Neural cell (in vitro differentiated cells): Measurements from ENCODE around the gene TMEM174. TPM values are rescaled to one million over a fixed set of nuclear protein-coding genes. Genes with fewer than 3 reads are reported as not detected.

Experiments
- H2AFZ ChIP-seq: fragments of 200-600, 300-800 bp; sonication (generic), shearing (Covaris generic); 2 replicates; pipeline ENCODE4 v1.6.0; 2014; ENCODE audit warnings: low read depth, mild to moderate bottlenecking, antibody characterized with exemption, low read length, moderate library complexity
- H3F3A ChIP-seq: fragments of 200-600 bp; shearing (Covaris generic); 2 replicates; pipeline ENCODE4 v1.6.1; 2016; ENCODE audit warnings: mild to moderate bottlenecking, moderate library complexity, mixed read lengths, antibody characterized with exemption, low read length; ENCODE audit not compliant: insufficient read depth, poor library complexity, severe bottlenecking
- H3K27ac ChIP-seq: fragments of 200-600, 300-800 bp; sonication (generic), shearing (Covaris generic); 2 replicates; pipeline ENCODE4 v1.5.1; 2014; ENCODE audit warnings: mild to moderate bottlenecking, low read length, moderate library complexity
- H3K27me3 ChIP-seq: fragments of 300-800, 200-600 bp; sonication (generic), shearing (Covaris generic); 2 replicates; pipeline ENCODE4 v1.6.0; 2014; ENCODE audit warnings: mild to moderate bottlenecking, low read depth, low read length, moderate library complexity; ENCODE audit not compliant: insufficient read depth
- H3K36me3 ChIP-seq: fragments of 300-800, 200-600 bp; sonication (generic), shearing (Covaris generic); 2 replicates; pipeline ENCODE4 v1.5.1; 2014; ENCODE audit warnings: mild to moderate bottlenecking, antibody characterized with exemption, low read length, moderate library complexity; ENCODE audit not compliant: insufficient read depth
- H3K4me2 ChIP-seq: fragments of 300-800, 200-600 bp; sonication (generic), shearing (Covaris generic); 2 replicates; pipeline ENCODE4 v1.6.0; 2014; ENCODE audit warnings: mild to moderate bottlenecking, low read length
- H3K4me3 ChIP-seq: fragments of 300-800, 200-600 bp; sonication (generic), shearing (Covaris generic); 2 replicates; pipeline ENCODE4 v1.5.1; 2014; ENCODE audit warnings: mild to moderate bottlenecking, low read length, moderate library complexity
- H3K79me2 ChIP-seq: fragments of 200-600 bp; shearing (Covaris generic); replicated peaks from 2 replicates; pipeline ENCODE4 v1.6.0; 2014; ENCODE audit warnings: mild to moderate bottlenecking, low read length, moderate library complexity; ENCODE audit not compliant: insufficient read depth
- H3K9ac ChIP-seq: fragments of 300-800, 200-600 bp; sonication (generic), shearing (Covaris generic); 2 replicates; pipeline ENCODE4 v1.6.1; 2016; ENCODE audit warnings: mild to moderate bottlenecking, low read length, mixed read lengths
- H3K9me2 ChIP-seq: fragments of 200-600 bp; shearing (Covaris generic); 2 replicates; pipeline ENCODE4 v1.6.1; 2016; ENCODE audit warnings: mild to moderate bottlenecking, low read length, mixed read lengths; ENCODE audit not compliant: insufficient read depth
- H3K9me3 ChIP-seq: fragments of 200-600, 300-800 bp; sonication (generic), shearing (Covaris generic); 2 replicates; pipeline ENCODE4 v1.6.1; 2016; ENCODE audit warnings: mild to moderate bottlenecking, mixed run types, low read length, moderate library complexity, mixed read lengths
- H4K20me1 ChIP-seq: fragments of 200-600 bp; shearing (Covaris generic); 2 replicates; pipeline ENCODE4 v1.6.1; 2016; ENCODE audit warnings: mild to moderate bottlenecking, mixed run types; ENCODE audit not compliant: insufficient read depth
- CTCF ChIP-seq: fragments of 450-650 bp; IDR thresholded peaks from 2 replicates; pipeline ENCODE4 v1.5.1; 2014; ENCODE audit warnings: antibody characterized with exemption, mild to moderate bottlenecking, moderate library complexity; ENCODE audit not compliant: poor library complexity, severe bottlenecking
- EP300 ChIP-seq: fragments of 450-650 bp; conservative IDR thresholded peaks from 2 replicates; pipeline ENCODE4 v1.6.1; 2014; ENCODE audit warnings: antibody characterized with exemption, mild to moderate bottlenecking, moderate library complexity; ENCODE audit not compliant: poor library complexity, severe bottlenecking
- EZH2 ChIP-seq: fragments of 200-600, 300-800 bp; shearing (Covaris generic), sonication (generic); IDR thresholded peaks from 2 replicates; pipeline ENCODE4 v1.6.1; 2014; ENCODE audit warnings: antibody characterized with exemption, low read length, borderline replicate concordance, mild to moderate bottlenecking; ENCODE audit not compliant: insufficient read depth, poor library complexity, severe bottlenecking
- MXI1 ChIP-seq: fragments of 450-650 bp; conservative IDR thresholded peaks from 2 replicates; pipeline ENCODE4 v1.6.1; 2014; ENCODE audit warnings: antibody characterized with exemption, mild to moderate bottlenecking; ENCODE audit not compliant: poor library complexity, severe bottlenecking
- POLR2AphosphoS5 ChIP-seq: IDR thresholded peaks from 2 replicates; pipeline ENCODE4 v1.6.1; 2012
- RAD21 ChIP-seq: fragments of 450-650 bp; conservative IDR thresholded peaks from 2 replicates; pipeline ENCODE4 v1.6.1; 2014; ENCODE audit warnings: antibody characterized with exemption, mild to moderate bottlenecking, moderate library complexity
- REST ChIP-seq: IDR thresholded peaks from 2 replicates; pipeline ENCODE4 v1.6.1; 2012; ENCODE audit warnings: borderline replicate concordance
- SMC3 ChIP-seq: fragments of 450-650 bp; conservative IDR thresholded peaks from 2 replicates; pipeline ENCODE4 v1.6.1; 2014; ENCODE audit warnings: antibody characterized with exemption, mild to moderate bottlenecking, moderate library complexity; ENCODE audit not compliant: poor library complexity
- TAF1 ChIP-seq: IDR thresholded peaks from 2 replicates; pipeline ENCODE4 v1.6.1; 2012; ENCODE audit warnings: low read depth
- polyA minus RNA-seq: library from RNA; depleted of rRNA, polyadenylated mRNA; stranded (reverse); fragments of >200 nt; gene quantifications from 2 replicates; pipeline ENCODE4 v1.2.3, GENCODE V29; 2014
- polyA plus RNA-seq: library from polyadenylated mRNA; depleted of rRNA; stranded (reverse); fragments of >200 nt; gene quantifications from 2 replicates; pipeline ENCODE4 v1.2.3, GENCODE V29; 2014

TMEM174 gene
- polyA plus RNA-seq = not detected in 2 replicates
- not detected in 2 replicates for polyA minus RNA-seq

GRCh38 chr5:73172951-73173350 is at the start of gene TMEM174:
Gene TMEM174, plus strand, starts transcription at chr5:73173193. Its CDS starts 51 bp downstream, at chr5:73173244.
- H2AFZ ChIP-seq = no peak within 1 kb of the TSS
- TF ChIP-seq RAD21 (no peak), POLR2AphosphoS5 (no peak), SMC3 (no peak), EP300 (no peak), REST (no peak), MXI1 (no peak), TAF1 (no peak), CTCF (no peak), EZH2 (no peak)

GRCh38 chr5:73125289-73125688 is 47.7 kb upstream of the TMEM174 start:
- Histone ChIP-seq H3K4me3 (no peak overlapping the region), H3K27ac (no peak overlapping the region), H3K27me3 (peaks cover 31% of the 10 kb centered on the region), H4K20me1 (no peaks in the 10 kb centered on the region), H3F3A (no peaks in the 10 kb centered on the region), H3K36me3 (no peaks in the 10 kb centered on the region), H3K9me2 (no peaks in the 10 kb centered on the region), H3K9ac (no peak overlapping the region), H3K9me3 (no peaks in the 10 kb centered on the region), H2AFZ (no peak overlapping the region), H3K79me2 (no peaks in the 10 kb centered on the region), H3K4me2 (no peak overlapping the region)
- TF ChIP-seq EZH2 (no peak), POLR2AphosphoS5 (no peak), TAF1 (no peak), RAD21 (no peak), CTCF (no peak)

More at GRCh38 chr5:73172951-73173350, at the start of gene TMEM174:
- Histone ChIP-seq H3K9me3 (no peaks in the 10 kb centered on the region), H3K79me2 (no peaks in the 10 kb centered on the region), H3K9ac (no peak within 1 kb of the TSS), H3K36me3 (no peaks in the 10 kb centered on the region), H3K27me3 (no peaks in the 10 kb centered on the region), H3K9me2 (no peaks in the 10 kb centered on the region), H3F3A (no peaks in the 10 kb centered on the region), H3K27ac (no peak within 1 kb of the TSS), H4K20me1 (no peaks in the 10 kb centered on the region), H3K4me2 (no peak within 1 kb of the TSS), H3K4me3 (no peak within 1 kb of the TSS)
